LHCN-M2 (cell line): ENCODE results near the gene AGPAT2. TPM values are rescaled to one million over a fixed set of nuclear protein-coding genes. Genes with fewer than 3 reads are reported as not detected.
"Not testable (repeated sequence)": the region's sequence is repeated elsewhere in the genome, so short reads cannot be mapped to it uniquely, and the experiment has no call there.

ENCODE experiments used
- DNase-seq: peaks from one replicate; pipeline ENCODE4 v3.0.0-alpha.2; 2012; ENCODE audit warnings: low read depth
- total RNA-seq: library from RNA; depleted of rRNA; stranded (reverse); fragments of >200 nt; gene quantifications from 2 replicates; pipeline ENCODE4 v1.2.3, GENCODE V29; 2014

Gene AGPAT2
- total RNA-seq, 1 experiment from 2014 or later = 36.2 TPM

DNA sequence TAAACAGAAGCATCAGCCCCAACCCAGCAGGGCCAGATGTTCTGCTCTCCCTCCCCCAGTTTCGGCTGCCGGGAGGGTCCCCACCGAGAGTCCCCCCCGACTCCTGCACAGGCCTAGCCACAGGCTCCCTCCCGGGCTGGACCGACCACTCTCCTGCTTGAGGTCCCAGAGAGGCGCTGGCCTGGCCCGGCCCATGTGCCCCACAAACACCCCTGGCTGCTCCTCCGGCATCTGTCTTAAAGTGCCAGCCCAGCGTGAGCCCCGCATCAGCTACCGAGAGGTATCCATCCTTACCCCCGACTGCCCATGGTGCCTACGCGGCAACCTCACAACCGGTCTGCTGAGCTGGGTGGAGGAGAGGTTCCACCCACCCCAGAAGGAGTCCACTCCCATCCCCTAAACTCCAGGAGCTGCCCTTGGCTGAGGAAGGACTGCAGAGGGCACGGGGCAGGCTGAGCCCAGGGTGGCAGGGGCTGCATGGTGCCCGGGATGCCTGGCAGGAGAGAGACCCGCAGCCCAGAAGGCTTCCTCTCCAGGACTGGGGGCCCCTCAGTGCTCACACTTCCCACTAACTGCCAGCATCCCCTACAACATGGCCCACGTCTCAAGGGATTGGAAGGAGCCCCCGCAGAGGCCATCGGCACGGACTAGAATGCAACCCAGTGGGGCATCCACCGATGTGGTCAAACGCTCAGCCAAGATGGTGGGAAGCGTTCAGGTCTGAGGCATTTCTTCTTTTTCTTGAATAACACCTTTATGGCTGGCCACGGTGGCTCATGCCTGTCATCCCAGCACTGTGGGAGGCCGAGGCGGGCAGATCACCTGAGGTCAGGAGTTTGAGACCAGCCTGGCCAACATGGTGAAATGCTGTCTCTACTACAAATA, 40.2 kb downstream of the AGPAT2 start:
- DNase-seq = no peak

DNA sequence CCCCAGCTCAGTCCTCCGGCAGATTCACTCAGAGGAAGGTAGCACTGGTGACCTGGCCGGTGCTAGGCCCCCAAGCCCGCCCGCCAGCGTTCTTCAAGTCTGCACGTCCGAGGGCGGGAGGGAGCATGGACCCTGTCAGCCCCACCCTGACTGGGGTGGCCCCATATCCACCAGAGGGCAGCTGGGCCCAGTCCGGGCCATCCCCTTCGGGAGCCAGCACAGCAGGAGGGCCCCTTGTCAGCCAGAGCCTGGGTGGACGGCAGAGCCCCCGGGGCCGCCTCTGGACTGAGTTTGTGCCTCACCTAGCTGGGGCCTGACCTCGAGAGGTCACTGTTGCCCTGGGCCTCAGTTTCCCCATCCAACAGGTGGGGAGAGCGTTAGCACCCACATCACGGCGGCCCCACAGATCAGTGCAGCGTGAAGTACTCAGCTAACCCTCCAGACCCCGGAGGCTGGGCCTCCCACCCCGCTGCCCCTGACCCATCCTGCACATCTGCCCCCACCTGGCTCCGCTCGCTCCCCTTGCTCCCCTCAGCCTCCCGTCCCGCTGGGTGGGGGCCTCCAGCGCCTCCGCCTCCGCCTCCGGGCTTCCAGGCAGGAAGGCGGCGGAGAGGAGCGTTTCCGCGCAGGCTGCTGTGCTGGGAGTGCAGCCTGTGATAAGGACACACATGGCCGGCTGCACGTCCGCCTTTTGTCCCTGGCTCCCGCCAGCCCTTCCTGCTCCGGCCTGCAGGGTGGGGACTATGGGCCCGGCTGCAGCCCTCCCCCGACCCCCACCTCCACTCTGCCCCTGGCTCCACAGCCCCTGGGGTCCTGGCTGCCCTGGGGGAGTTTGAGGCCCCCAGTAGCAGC, 41.1 kb downstream of the AGPAT2 start:
- no peak for DNase-seq

DNA sequence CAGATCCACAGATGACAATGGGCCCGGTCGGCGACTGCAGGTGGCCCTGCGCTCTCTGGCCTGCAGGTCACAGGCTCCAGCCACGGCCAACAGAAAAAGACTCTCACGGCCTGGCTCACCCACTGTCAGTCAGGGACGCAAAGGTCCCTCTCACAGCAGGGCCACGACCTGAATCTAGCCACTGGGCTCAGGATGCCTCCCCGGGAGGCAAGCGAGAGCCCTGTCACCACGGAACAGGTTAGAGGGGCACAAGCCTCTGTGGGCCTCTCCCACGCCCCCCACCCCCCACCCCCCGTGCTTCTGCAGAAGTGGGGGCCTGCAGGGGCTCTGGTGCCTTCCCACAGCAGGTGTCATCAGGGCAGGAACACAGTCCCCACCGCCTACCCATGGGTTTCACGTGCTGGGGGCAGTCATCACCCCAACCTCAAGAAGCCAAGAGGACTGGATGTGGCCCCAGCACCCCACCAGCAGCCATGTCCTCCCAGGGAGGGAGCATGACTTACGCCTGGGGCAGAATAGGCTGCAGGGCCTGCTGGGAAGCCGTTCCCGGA, 41.8 kb downstream of the AGPAT2 start:
- DNase-seq = no peak

- DNase-seq = peak; percentile 37
These were observed 42.5 kb downstream of the AGPAT2 start for GRCh38 chr9:136644593-136645351.

DNA sequence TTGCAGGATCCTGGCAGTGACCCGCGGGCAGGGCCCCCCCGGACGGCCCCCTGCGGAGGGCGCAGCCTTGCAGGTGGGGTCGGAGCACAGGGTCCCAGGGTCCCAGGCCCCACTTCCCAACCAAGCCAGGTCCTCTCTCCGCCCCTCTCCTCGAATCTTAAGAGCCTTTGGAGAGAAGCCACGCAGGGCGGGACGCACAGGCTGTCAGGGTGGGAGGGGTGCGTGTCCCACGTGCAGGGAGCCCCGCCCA, 43.0 kb downstream of the AGPAT2 start:
- DNase-seq = peak; percentile 57

GRCh38 chr9:136643596-136644342, 43.5 kb downstream of the AGPAT2 start:
- no peak for DNase-seq

- DNase-seq = no peak
These were observed 44.8 kb downstream of the AGPAT2 start for GRCh38 chr9:136642439-136642921.

DNA sequence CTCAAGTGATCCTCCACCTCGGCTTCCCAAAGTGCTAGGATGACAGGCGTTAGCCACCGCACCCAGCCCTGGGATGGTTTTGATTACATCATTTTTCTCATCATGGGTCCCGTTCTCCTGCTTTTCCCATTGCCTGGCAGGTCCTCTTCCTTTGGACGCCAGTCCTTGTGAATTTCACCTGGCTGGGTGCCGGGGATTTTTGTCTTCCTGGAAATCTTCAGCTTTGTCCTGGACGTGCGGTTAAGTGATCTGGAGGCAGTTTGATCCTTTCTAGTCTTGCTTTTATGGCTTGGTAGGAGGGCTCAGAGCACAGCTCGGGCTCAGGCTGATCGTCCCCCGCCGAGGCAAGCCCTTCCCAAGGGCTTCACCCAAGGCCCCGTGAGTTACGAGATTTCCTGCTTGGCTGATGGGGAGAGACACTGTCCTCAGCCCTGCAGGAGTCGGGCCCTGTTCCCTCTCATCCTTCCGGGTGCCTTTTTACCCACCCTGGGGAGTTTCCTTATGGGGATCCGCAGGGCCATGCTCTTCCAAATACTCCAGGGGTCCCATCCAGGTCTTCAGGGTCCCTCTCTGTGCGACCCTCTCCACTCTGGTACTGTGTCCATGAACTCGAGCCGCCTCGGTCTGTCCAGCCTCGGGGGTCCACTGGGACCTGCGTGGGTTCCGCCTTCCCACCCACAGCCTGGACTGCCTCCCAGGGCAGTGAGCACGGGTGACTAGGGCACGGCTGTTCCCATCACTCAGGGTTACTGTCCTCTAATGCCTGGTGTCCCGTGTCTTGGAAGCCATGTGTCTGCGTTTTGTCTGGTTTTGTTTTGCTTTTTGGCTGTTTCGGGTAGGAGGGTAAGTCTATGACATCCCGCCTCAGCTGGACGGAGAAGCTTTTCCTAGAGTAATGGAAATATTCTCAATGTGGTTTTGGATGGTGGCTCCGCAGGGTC, 46.8 kb downstream of the AGPAT2 start:
- peak; percentile 29 for DNase-seq

DNA sequence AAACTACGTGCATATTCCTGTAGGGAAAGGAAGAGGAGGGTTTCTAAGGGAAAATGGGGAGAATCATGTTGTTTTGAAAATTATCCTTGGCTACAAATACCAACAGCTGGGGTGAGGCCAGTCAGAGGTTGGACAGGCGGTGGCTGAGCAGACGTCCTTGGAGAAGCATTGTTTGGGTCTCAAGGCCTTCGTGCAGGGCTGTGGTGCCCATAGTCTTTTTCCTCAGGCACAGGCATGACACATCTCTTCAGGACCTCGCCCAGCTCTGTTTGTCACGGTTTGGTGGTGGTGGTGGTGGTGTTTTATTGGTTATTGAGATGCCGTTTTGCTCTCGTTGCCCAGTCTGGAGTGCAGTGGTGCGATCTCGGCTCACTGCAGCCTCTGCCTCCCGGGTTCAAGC, 52.4 kb downstream of the AGPAT2 start:
- DNase-seq = peak; percentile 37

GRCh38 chr9:136632491-136633106, 54.7 kb downstream of the AGPAT2 start:
- not testable (repeated sequence) for DNase-seq

GRCh38 chr9:136632072-136632471, 55.2 kb downstream of the AGPAT2 start:
- not testable (repeated sequence) for DNase-seq

- peak; percentile 63 for DNase-seq
These were observed 55.9 kb downstream of the AGPAT2 start for GRCh38 chr9:136631038-136632000.

GRCh38 chr9:136630662-136630992, 56.6 kb downstream of the AGPAT2 start:
- no peak for DNase-seq

- DNase-seq = no peak
These were observed 57.2 kb downstream of the AGPAT2 start for GRCh38 chr9:136629879-136630661.

DNA sequence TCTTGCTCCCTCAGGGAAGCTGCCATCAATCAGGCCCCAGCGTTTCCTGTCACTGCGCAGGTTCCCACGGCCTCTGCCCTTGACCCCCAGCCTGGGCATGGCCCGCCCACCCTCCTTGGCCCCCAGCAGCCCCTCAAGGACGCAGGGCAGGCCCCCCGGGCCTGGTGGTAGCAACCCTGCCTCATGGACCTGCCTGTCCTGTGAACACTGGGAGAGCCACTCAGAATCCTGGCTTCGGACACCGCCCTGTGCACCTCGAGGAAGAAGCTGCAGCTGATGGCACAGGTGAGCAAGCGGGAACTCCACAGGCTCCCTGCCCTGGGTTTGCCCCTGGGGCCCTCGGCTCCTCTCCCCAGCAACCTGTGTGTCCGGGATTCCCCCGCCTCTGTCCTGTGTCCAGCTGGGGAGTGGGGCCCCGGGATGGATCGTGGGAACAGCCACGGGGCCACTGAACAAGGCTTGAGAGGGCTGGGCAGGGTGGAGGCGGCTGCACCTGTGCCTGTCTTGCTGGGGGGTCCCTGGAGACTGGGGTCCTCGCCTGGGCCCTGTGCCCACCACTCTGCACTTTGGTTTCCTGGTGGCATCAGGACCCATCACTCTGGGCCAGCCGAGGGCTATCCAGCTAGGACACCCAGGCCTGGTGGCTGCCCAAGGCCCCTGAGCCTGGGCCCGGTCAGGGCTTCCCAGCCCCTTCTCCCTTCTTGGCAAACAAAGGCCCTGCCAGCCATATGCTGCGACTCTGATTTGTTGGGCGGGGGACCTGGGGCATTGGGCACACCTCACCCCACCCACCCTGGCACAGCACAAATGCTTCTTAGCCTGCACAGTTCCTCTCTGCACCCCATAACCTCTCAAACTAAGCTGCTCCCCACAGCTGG, 58.0 kb downstream of the AGPAT2 start:
- DNase-seq = no peak

- DNase-seq = no peak
These were observed 59.0 kb downstream of the AGPAT2 start for GRCh38 chr9:136628268-136628667.
